HCT116 (cell line): ENCODE data around the gene SHISA7.

Experiments used
- EZH2 ChIP-seq: fragments of 200-600 bp; sonication (generic); IDR thresholded peaks from 2 replicates; pipeline ENCODE4 v1.6.1; 2017; ENCODE audit warnings: antibody characterized with exemption, mixed run types
- EZH2phosphoT487 ChIP-seq: fragments of 200-600 bp; IDR thresholded peaks from 2 replicates; pipeline ENCODE4 v1.6.1; 2018; ENCODE audit warnings: antibody characterized with exemption, borderline replicate concordance
- JUND ChIP-seq: IDR thresholded peaks from 2 replicates; pipeline ENCODE4 v1.6.1; 2012
- POLR2A ChIP-seq: IDR thresholded peaks from 2 replicates; pipeline ENCODE4 v1.7.0; 2011; ENCODE audit warnings: borderline replicate concordance; ENCODE audit not compliant: insufficient read depth, insufficient read length; ENCODE audit errors: extremely low read depth
- POLR2AphosphoS5 ChIP-seq: IDR thresholded peaks from 2 replicates; pipeline ENCODE4 v1.6.1; 2011; ENCODE audit warnings: mild to moderate bottlenecking, low read depth, low read length, moderate library complexity
- SIN3A ChIP-seq: IDR thresholded peaks from 2 replicates; pipeline ENCODE4 v1.6.1; 2012; ENCODE audit warnings: low read depth
- SRF ChIP-seq: IDR thresholded peaks from 2 replicates; pipeline ENCODE4 v1.6.1; 2012; ENCODE audit warnings: low read depth
- YY1 ChIP-seq: IDR thresholded peaks from 2 replicates; pipeline ENCODE4 v1.6.1; 2011; ENCODE audit warnings: low read length, low read depth, moderate library complexity, mild to moderate bottlenecking; ENCODE audit not compliant: insufficient replicate concordance; ENCODE audit errors: extremely low read depth
- ZFX ChIP-seq: fragments of 450-650 bp; IDR thresholded peaks from 2 replicates; pipeline ENCODE4 v1.6.1; 2017
- TF ChIP-seq, protein P1 (sequence below), 3 experiments: fragments of 200-600 bp in 1 of 3; sonication (generic) in 1 of 3; IDR thresholded peaks in 2 of 3; conservative IDR thresholded peaks in 1 of 3; 2 replicates each; pipeline ENCODE4 v1.5.1; 2012 to 2017; ENCODE audit warnings: low read depth in 2 of 3, low read length in 2 of 3, antibody characterized with exemption in 1 of 3, borderline replicate concordance in 1 of 3, control low read depth in 1 of 3, mild to moderate bottlenecking in 1 of 3, mixed read lengths in 1 of 3, mixed run types in 1 of 3, moderate library complexity in 1 of 3; ENCODE audit not compliant: insufficient read depth in 1 of 3
- TF ChIP-seq, protein P2 (sequence below): IDR thresholded peaks from 2 replicates; pipeline ENCODE4 v1.6.1; 2012
- TF ChIP-seq, protein P3 (sequence below): IDR thresholded peaks from 2 replicates; pipeline ENCODE4 v1.6.1; 2012; ENCODE audit warnings: low read depth

DNA sequence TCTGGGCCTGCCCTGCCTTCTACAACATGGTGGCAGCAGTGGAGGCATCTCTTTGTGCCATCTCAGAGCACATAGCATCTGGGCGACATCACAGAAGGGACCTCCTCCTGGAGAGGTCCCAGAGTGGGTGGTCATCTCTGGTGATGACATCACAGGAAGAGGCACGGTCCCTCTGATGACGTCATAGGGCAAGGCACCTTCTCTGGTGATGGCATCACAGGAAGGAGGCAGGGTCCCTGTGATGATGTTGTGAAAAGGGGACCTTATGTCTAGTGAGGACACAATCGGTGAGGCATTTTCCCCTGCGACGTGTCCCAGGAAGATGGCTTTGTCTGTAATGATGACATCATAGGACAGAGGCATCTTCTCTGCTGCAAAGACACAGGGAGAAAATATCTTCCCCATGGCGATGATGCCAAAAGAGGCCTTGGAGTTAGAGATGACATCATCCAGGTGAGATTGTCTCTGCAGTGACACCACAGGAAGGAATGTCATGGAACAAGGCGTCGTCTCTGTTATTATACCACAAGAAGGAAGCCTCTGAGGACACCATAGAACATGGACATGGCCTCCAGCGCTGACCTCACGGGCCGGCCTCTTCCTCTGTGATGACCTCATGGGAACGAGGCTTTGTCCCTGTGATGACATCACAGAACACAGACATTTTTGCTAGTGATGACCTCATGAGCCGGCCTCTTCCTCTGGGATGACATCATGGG is 10.7 kb downstream of the SHISA7 start:
- TF ChIP-seq, protein P1, sequence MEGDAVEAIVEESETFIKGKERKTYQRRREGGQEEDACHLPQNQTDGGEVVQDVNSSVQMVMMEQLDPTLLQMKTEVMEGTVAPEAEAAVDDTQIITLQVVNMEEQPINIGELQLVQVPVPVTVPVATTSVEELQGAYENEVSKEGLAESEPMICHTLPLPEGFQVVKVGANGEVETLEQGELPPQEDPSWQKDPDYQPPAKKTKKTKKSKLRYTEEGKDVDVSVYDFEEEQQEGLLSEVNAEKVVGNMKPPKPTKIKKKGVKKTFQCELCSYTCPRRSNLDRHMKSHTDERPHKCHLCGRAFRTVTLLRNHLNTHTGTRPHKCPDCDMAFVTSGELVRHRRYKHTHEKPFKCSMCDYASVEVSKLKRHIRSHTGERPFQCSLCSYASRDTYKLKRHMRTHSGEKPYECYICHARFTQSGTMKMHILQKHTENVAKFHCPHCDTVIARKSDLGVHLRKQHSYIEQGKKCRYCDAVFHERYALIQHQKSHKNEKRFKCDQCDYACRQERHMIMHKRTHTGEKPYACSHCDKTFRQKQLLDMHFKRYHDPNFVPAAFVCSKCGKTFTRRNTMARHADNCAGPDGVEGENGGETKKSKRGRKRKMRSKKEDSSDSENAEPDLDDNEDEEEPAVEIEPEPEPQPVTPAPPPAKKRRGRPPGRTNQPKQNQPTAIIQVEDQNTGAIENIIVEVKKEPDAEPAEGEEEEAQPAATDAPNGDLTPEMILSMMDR (IDR thresholded peaks at IDR 0.05 in 2 of 3, conservative IDR thresholded peaks at IDR 0.05 in 1 of 3; ENCODE audit: borderline replicate concordance in 1 of 3, insufficient read depth in 1 of 3, low read depth in 2 of 3, low read length in 2 of 3), result no peak
- TF ChIP-seq JUND (no peak), EZH2phosphoT487 (no peak), SRF (no peak), YY1 (no peak), POLR2AphosphoS5 (no peak), EZH2 (no peak), ZFX (no peak), POLR2A (no peak), SIN3A (no peak)
- TF ChIP-seq, protein P2, sequence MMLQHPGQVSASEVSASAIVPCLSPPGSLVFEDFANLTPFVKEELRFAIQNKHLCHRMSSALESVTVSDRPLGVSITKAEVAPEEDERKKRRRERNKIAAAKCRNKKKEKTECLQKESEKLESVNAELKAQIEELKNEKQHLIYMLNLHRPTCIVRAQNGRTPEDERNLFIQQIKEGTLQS, result no peak
- TF ChIP-seq, protein P3, sequence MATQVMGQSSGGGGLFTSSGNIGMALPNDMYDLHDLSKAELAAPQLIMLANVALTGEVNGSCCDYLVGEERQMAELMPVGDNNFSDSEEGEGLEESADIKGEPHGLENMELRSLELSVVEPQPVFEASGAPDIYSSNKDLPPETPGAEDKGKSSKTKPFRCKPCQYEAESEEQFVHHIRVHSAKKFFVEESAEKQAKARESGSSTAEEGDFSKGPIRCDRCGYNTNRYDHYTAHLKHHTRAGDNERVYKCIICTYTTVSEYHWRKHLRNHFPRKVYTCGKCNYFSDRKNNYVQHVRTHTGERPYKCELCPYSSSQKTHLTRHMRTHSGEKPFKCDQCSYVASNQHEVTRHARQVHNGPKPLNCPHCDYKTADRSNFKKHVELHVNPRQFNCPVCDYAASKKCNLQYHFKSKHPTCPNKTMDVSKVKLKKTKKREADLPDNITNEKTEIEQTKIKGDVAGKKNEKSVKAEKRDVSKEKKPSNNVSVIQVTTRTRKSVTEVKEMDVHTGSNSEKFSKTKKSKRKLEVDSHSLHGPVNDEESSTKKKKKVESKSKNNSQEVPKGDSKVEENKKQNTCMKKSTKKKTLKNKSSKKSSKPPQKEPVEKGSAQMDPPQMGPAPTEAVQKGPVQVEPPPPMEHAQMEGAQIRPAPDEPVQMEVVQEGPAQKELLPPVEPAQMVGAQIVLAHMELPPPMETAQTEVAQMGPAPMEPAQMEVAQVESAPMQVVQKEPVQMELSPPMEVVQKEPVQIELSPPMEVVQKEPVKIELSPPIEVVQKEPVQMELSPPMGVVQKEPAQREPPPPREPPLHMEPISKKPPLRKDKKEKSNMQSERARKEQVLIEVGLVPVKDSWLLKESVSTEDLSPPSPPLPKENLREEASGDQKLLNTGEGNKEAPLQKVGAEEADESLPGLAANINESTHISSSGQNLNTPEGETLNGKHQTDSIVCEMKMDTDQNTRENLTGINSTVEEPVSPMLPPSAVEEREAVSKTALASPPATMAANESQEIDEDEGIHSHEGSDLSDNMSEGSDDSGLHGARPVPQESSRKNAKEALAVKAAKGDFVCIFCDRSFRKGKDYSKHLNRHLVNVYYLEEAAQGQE, result no peak
